ENCODE data around the gene POC1A. TPM values are rescaled to one million over a fixed set of nuclear protein-coding genes. Genes with fewer than 3 reads are reported as not detected.

POC1A gene
- total and polyA plus RNA-seq, 2 donors (not counting 3 experiments of a cell fraction or from before 2014, with no cell fraction given), result 14.8 to 19.4 TPM

- no peak for DNase-seq (ENCODE audit: low read depth, low spot score)
Measured at GRCh38 chr3:52077925-52078324, 76.3 kb downstream of the POC1A start.

DNA sequence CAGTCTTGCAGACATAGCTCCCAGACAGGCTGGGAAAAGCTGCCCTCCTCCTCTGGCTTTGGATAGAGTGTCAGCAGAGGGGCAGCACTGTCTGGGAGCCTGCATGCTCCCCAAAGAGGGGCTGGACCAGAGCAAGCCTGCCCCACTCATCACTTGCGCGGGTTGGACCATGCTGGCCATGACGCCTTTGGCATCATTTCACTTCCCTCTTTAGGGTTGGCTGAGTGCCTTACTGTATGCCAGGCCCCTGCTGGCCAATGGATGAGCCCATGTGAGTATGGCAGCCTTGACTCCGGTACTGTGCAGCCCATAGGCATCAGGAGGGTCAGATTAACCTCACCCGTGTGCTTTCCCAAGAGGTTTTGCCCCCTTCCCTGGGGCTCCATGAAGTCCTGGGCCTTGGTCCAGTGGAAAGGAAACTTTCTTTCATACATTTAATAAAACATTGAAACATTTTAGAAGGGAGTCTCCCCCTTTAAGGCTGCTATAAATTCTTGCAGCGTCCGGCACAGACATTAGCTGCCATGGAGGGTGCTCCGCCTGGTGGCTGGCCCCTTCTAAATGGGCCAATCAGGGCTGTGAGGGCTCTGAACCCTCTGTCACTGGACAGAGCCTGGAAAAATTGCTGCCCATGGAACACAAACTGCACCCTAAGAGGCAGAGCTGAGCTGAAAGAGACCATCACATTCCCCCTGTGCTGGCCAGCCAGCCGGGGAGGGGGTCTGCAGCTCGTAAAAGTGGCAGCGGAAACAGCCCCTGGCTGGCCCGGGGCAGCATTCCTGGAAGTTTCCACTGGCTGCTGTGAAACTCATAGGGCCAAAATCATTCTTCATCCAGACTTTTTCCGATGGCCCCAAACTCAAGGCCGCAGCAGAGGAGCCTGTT, 77.1 kb downstream of the POC1A start:
- Histone ChIP-seq H3K36me3 (ENCODE audit: control insufficient read depth in 2 of 2, extremely low read depth in 1 of 2, insufficient read depth in 2 of 2, low read length in 2 of 2) (no peaks in the 10 kb centered on the region), H3K79me2 (ENCODE audit: control insufficient read depth, insufficient read depth, low read length) (no peaks in the 10 kb centered on the region), H3K9ac (replicated peaks; ENCODE audit: extremely low read depth, insufficient read depth, low read length) (no peak overlapping the region), H3K4me2 (ENCODE audit: insufficient read depth, low read length) (no peak overlapping the region), H3K27ac (ENCODE audit: insufficient read depth, low read depth, low read length) (no peak overlapping the region), H3K27me3 (ENCODE audit: control insufficient read depth in 2 of 2, insufficient read depth in 2 of 2, low read length in 2 of 2) (no peaks in the 10 kb centered on the region), H3K9me1 (replicated peaks; ENCODE audit: control insufficient read depth, extremely low read depth, insufficient read depth, low read length) (no peaks in the 10 kb centered on the region), H4K20me1 (replicated peaks; ENCODE audit: control insufficient read depth, extremely low read depth, insufficient read depth, low read length) (no peaks in the 10 kb centered on the region), H3K9me3 (replicated peaks; ENCODE audit: control insufficient read depth, insufficient read depth, low read length) (no peaks in the 10 kb centered on the region), H3K4me1 (ENCODE audit: control insufficient read depth, extremely low read depth, insufficient read depth, low read length) (no peaks in the 10 kb centered on the region), H3K4me3 (replicated peaks in 1 of 3; ENCODE audit: insufficient read depth in 1 of 3, low read depth in 1 of 3, low read length in 3 of 3) (no peak overlapping the region), H2AFZ (ENCODE audit: low read depth, low read length) (no peak overlapping the region)
- intact Hi-C loops (cut with micrococcal nuclease), result no loop called here
- CTCF ChIA-PET, result interaction anchor here (1.2 kb wide), 1 partner anchor 76 kb away, joined by 3 read pairs; no protein-coding TSS in a partner anchor
- BruUV-seq (replicated peaks), result no TSS peak
- POLR2A ChIA-PET, result interaction anchor here (0.7 kb wide), 1 partner anchor 20 kb away, joined by 3 read pairs; no protein-coding TSS in a partner anchor
- dilution Hi-C loops (cut with MboI; ENCODE audit: extremely low pct_ligation_motif_present, low sequenced_read_pairs), result no loop called here
- FAIRE-seq, result no peak
- TF ChIP-seq EZH2 (IDR thresholded peaks at IDR 0.05; ENCODE audit: borderline replicate concordance, low read depth, low read length, severe bottlenecking), result no peak
- TF ChIP-seq JUN (IDR thresholded peaks at IDR 0.05; ENCODE audit: borderline replicate concordance, insufficient read depth, insufficient read length, low read depth), result no peak
- TF ChIP-seq GATA2 (IDR thresholded peaks at IDR 0.05; ENCODE audit: insufficient read depth, insufficient read length, low read depth, low read length), result no peak
- no peak for TF ChIP-seq POLR2A (IDR thresholded peaks at IDR 0.05; ENCODE audit: low read depth, low read length)
- TF ChIP-seq MYC (IDR thresholded peaks at IDR 0.05; ENCODE audit: low read depth, low read length), result no peak
- TF ChIP-seq POLR2AphosphoS5 (IDR thresholded peaks at IDR 0.05; ENCODE audit: insufficient read depth, low read depth, low read length), result no peak
- no peak for TF ChIP-seq FOS (IDR thresholded peaks at IDR 0.05; ENCODE audit: borderline replicate concordance, insufficient read depth, low read length)
- TF ChIP-seq, protein P1, sequence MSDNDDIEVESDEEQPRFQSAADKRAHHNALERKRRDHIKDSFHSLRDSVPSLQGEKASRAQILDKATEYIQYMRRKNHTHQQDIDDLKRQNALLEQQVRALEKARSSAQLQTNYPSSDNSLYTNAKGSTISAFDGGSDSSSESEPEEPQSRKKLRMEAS (IDR thresholded peaks at IDR 0.05; ENCODE audit: insufficient read depth, insufficient read length), result no peak
- no peak for TF ChIP-seq CTCF (IDR thresholded peaks at IDR 0.05; ENCODE audit: extremely low read depth in 1 of 2, insufficient read depth in 1 of 2, low read depth in 1 of 2, low read length in 2 of 2)
- no peak for DNase-seq (ENCODE audit: low read depth, low spot score)

More at GRCh38 chr3:52077925-52078324, 76.3 kb downstream of the POC1A start:
- Histone ChIP-seq H3K27me3 (ENCODE audit: control insufficient read depth in 2 of 2, insufficient read depth in 2 of 2, low read length in 2 of 2) (no peaks in the 10 kb centered on the region), H3K9me1 (replicated peaks; ENCODE audit: control insufficient read depth, extremely low read depth, insufficient read depth, low read length) (no peaks in the 10 kb centered on the region), H3K4me2 (ENCODE audit: insufficient read depth, low read length) (no peak overlapping the region), H3K4me1 (ENCODE audit: control insufficient read depth, extremely low read depth, insufficient read depth, low read length) (no peaks in the 10 kb centered on the region), H3K9me3 (replicated peaks; ENCODE audit: control insufficient read depth, insufficient read depth, low read length) (no peaks in the 10 kb centered on the region), H3K36me3 (ENCODE audit: control insufficient read depth in 2 of 2, extremely low read depth in 1 of 2, insufficient read depth in 2 of 2, low read length in 2 of 2) (no peaks in the 10 kb centered on the region), H3K27ac (ENCODE audit: insufficient read depth, low read depth, low read length) (no peak overlapping the region), H3K9ac (replicated peaks; ENCODE audit: extremely low read depth, insufficient read depth, low read length) (no peak overlapping the region), H3K4me3 (replicated peaks in 1 of 3; ENCODE audit: insufficient read depth in 1 of 3, low read depth in 1 of 3, low read length in 3 of 3) (no peak overlapping the region), H2AFZ (ENCODE audit: low read depth, low read length) (no peak overlapping the region), H4K20me1 (replicated peaks; ENCODE audit: control insufficient read depth, extremely low read depth, insufficient read depth, low read length) (no peaks in the 10 kb centered on the region), H3K79me2 (ENCODE audit: control insufficient read depth, insufficient read depth, low read length) (no peaks in the 10 kb centered on the region)
- ChIA-PET POLR2A (no interaction called here), CTCF (no interaction called here)
- FAIRE-seq, result no peak
- dilution Hi-C loops (cut with MboI; ENCODE audit: extremely low pct_ligation_motif_present, low sequenced_read_pairs) (no loop called here), intact Hi-C loops (cut with micrococcal nuclease) (no loop called here)
- no TSS peak for BruUV-seq (replicated peaks)
- TF ChIP-seq EZH2 (IDR thresholded peaks at IDR 0.05; ENCODE audit: borderline replicate concordance, low read depth, low read length, severe bottlenecking), result no peak
- TF ChIP-seq POLR2AphosphoS5 (IDR thresholded peaks at IDR 0.05; ENCODE audit: insufficient read depth, low read depth, low read length), result no peak
- TF ChIP-seq POLR2A (IDR thresholded peaks at IDR 0.05; ENCODE audit: low read depth, low read length), result no peak

Measured in endothelial cell of umbilical vein (primary cell).